CD4-positive, alpha-beta T cell treated with Interferon gamma for 1 hour (primary cell): Measurements from ENCODE around the gene HNRNPU.
A peak's percentile ranks its signal among the peaks of the same experiment; 100 is the strongest.

Experiments used
- DNase-seq: peaks from one replicate; pipeline ENCODE4 v3.0.0-alpha.2; 2020

HNRNPU gene

GRCh38 chr1:244864253-244865027 is at the start of gene HNRNPU:
TSS of gene HNRNPU (minus strand) at chr1:244864543. CDS start at chr1:244864307, 236 bp downstream.
- DNase-seq: peak; percentile 96

GRCh38 chr1:244913806-244914205 is 49.5 kb upstream of the HNRNPU start:
- DNase-seq: no peak

- no peak for DNase-seq
These were observed 39.8 kb upstream of the HNRNPU start for GRCh38 chr1:244904119-244904518.

DNA sequence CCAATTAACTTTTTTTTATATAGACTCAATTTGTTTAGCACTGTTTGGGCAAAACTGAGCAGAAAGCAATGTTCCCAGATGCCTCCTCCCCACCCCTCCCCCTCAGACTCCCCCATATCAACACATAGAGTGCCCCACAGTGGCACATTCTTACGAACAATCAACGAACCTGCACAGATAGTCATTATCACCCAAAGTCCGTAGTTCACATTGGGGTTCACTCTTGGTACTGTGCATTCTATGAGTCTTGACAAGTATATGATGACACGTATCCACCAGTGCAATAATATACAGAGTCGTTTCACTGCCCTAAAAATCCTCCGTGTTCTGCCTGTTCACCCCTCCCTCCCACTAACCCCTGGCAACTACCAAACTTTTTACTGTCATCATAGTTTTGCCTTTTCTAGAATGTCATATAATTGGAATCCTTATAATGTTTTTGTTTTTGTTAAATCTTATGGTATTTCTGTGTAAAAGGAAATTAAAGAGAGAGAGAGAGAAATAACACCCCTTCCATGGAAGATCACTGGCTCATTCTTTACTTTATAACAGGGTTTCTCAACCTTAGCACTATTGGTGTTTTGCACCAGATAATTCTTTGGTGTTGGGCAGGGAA is 37.2 kb upstream of the HNRNPU start:
- DNase-seq: no peak

GRCh38 chr1:244897476-244898254 is 33.3 kb upstream of the HNRNPU start:
- DNase-seq: no peak

DNA sequence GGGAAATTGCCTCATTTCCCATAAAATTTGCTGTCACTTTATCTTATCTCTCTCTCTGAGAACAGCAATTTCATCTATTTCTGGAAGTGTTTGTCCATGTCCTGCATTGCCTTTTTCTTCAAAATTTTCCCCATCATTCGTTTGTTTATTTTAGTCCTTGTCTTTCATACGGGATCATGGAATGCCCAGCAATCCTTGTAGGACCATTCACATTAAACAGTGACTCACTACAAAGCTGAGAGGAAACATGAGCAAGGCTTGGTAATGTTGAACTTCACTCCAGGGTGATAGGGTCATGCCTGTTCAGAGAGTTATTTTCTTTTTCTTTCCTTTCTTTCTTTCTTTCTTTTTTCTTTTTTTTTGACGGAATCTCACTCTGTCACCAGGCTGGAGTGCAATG is 32.2 kb upstream of the HNRNPU start:
- no peak for DNase-seq

- no peak for DNase-seq
These were observed 29.5 kb upstream of the HNRNPU start for GRCh38 chr1:244893836-244894235.

GRCh38 chr1:244887281-244887680 is 22.9 kb upstream of the HNRNPU start:
- no peak for DNase-seq

GRCh38 chr1:244881552-244882280 is 17.4 kb upstream of the HNRNPU start:
- no peak for DNase-seq

- DNase-seq: no peak
These were observed 14.3 kb upstream of the HNRNPU start for GRCh38 chr1:244878681-244879080.

DNA sequence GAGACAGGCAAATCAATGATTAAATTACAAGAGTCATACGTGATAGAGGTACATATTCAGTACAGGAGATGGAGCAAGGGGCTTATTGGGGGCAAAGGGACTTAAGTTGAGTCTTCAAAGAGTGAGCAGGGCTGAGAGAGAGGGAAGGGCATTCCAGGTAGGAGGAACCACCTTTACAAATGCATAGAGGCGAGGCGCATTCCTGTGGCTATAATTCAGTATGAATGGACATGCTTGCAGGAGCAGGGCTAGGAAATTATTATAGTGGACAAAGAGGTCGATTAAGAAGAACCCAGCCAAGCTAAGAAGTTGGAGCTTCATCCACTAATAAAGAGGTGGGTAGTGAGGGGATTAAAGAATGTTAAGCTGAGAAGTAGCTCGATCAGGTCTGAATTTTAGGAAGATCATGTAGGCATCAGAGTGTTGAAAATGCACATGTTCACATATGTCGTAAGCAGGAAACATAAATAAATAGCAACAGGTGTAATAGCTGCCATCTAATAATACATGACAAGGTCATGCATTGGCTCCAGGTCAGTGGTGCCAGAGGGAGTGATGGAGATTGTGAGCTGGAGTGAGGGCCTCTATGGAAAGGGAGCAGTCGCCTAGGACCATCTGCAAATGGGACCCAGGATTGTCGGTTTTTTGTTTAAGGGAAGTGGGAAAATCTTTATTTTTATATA is 12.0 kb upstream of the HNRNPU start:
- DNase-seq: no peak

DNA sequence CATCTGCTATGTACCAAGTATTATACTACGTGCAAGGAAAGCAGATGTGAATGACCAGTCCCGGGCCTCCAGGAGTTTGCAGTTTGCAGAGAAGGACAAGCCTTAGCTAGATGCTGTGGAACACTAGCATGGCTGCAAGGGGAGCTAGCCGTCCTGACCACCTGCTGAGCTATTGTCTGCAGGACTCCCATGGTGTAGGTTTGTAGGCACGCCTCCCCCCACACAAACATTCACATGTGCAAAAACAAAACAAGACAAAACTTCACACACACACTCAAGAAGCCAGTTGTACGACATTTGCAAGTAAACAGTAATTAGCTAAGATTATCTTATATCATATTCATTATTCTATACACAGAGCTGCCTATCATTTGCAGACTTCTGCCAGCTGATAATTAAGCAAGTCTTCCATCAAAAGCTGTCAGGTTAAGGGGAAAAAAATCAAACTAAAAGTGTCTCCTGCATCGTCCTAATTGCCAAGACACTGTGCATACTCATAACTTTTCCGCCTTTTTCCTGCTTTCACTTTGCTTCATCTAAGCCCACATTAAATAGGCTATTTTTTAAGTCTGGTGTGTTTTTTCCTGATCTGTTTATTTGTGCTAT is 10.7 kb upstream of the HNRNPU start:
- no peak for DNase-seq

DNA sequence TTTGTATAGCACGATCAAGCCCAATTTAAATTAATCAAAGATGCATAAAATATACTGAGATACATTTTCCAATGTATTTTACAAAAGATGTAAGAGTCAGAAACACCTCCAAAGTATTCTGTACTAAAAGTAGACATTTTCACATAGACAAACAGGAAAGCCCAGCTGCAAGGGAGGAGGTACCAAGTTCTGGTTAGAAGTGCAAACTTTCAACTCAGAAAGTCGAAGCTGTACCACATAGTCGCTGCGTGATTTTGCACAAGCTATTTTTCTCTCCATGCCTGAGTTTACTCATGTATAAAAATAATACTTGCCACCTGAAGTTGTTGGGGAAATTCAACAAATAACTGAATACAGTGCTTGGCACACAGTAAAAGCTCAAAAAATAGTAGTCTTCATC is 5.6 kb upstream of the HNRNPU start:
- no peak for DNase-seq

GRCh38 chr1:244869364-244869827 is 5.1 kb upstream of the HNRNPU start:
- DNase-seq: no peak

- DNase-seq: no peak
These were observed 4.4 kb upstream of the HNRNPU start for GRCh38 chr1:244868484-244869363.

DNA sequence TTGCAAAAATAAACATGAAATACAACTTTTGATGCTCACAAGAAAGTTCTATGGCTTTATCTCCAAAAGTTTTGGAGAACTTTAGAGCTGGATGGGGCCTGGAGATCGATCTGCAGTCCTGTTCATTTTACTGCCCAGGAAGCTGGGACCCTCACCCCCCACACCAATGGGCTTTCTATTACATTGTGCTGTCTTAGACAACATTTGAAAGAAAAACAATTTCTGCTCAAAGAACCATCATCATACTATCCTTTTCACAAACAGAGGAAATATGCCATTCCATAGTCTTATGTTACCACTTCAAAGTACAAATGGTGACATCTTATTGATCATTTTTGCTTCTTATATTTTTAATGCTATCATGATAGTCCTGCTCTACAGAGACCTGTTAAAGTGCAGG is 2.0 kb upstream of the HNRNPU start:
- DNase-seq: no peak

GRCh38 chr1:244865820-244866219 is 1.5 kb upstream of the HNRNPU start:
- no peak for DNase-seq

- no peak for DNase-seq
These were observed 657 bp upstream of the HNRNPU start for GRCh38 chr1:244865028-244865371.

GRCh38 chr1:244863491-244864252 is 671 bp downstream of the HNRNPU start:
- DNase-seq: no peak
